Erythroblast (primary cell): Measurements from ENCODE around the gene CREB5.

Experiments used
- GATA1 ChIP-seq: IDR thresholded peaks from 2 replicates; pipeline ENCODE4 v1.6.1; 2011; ENCODE audit warnings: low read depth, mild to moderate bottlenecking, control low read depth, low read length, moderate library complexity
- POLR2A ChIP-seq: IDR thresholded peaks from 2 replicates; pipeline ENCODE4 v1.6.1; 2011; ENCODE audit warnings: mild to moderate bottlenecking, low read length

- no peak for TF ChIP-seq POLR2A
- TF ChIP-seq GATA1, result no peak
These were observed 36.4 kb downstream of the CREB5 start for GRCh38 chr7:28448708-28449107.
